ENCODE results near the gene POLR1A.
A peak's percentile ranks its signal among the peaks of the same experiment; 100 is the strongest.

POLR1A gene

GRCh38 chr2:86032861-86033595, 72.7 kb downstream of the POLR1A start:
- no peak overlapping the region for H3K4me2 ChIP-seq (ENCODE audit: low read length)

GRCh38 chr2:86031606-86032005, 74.1 kb downstream of the POLR1A start:
- no peaks in the 10 kb centered on the region for H4K20me1 ChIP-seq (ENCODE audit: insufficient read depth, low read length)
- H3K27me3 ChIP-seq (ENCODE audit: low read depth, low read length), result no peaks in the 10 kb centered on the region
- 0 out of 2 replicates have a peak, but pooled peaks cover 6% of the 10 kb centered on the region for H3K79me2 ChIP-seq (ENCODE audit: low read length)
- peaks cover 63% of the 10 kb centered on the region for H3K36me3 ChIP-seq (replicated peaks; ENCODE audit: low read depth, low read length)
- H2AFZ ChIP-seq (ENCODE audit: low read depth, low read length), result no peak overlapping the region
- no peak for TF ChIP-seq EZH2phosphoT487 (IDR thresholded peaks at IDR 0.05; ENCODE audit: low read depth)
- no peak for TF ChIP-seq CTCF (IDR thresholded peaks at IDR 0.05; ENCODE audit: low read depth, low read length)
- H3K27ac ChIP-seq (ENCODE audit: low read length), result no peak overlapping the region
- H3K4me2 ChIP-seq (ENCODE audit: low read length), result no peak overlapping the region
- peaks cover 18% of the 10 kb centered on the region for H3K4me1 ChIP-seq (ENCODE audit: low read length)
- no peak overlapping the region for H3K4me3 ChIP-seq (ENCODE audit: low read length)
- H3K9me3 ChIP-seq (ENCODE audit: insufficient read depth, low read length), result no peaks in the 10 kb centered on the region
- no peak overlapping the region for H3K9ac ChIP-seq (ENCODE audit: low read length)

More at GRCh38 chr2:86032861-86033595, 72.7 kb downstream of the POLR1A start:
- TF ChIP-seq EZH2phosphoT487 (IDR thresholded peaks at IDR 0.05; ENCODE audit: low read depth), result no peak
- no peak for TF ChIP-seq CTCF (IDR thresholded peaks at IDR 0.05; ENCODE audit: low read depth, low read length)
- Histone ChIP-seq H3K36me3 (replicated peaks; ENCODE audit: low read depth, low read length) (peaks cover 61% of the 10 kb centered on the region), H3K9ac (ENCODE audit: low read length) (no peak overlapping the region), H2AFZ (ENCODE audit: low read depth, low read length) (no peak overlapping the region), H3K27me3 (ENCODE audit: low read depth, low read length) (no peaks in the 10 kb centered on the region), H3K9me3 (ENCODE audit: insufficient read depth, low read length) (no peaks in the 10 kb centered on the region), H3K27ac (ENCODE audit: low read length) (0 out of 2 replicates have a peak overlapping the region, but pooled peaks have one; percentile 3), H3K4me1 (ENCODE audit: low read length) (peaks cover 32% of the 10 kb centered on the region), H4K20me1 (ENCODE audit: insufficient read depth, low read length) (no peaks in the 10 kb centered on the region), H3K79me2 (ENCODE audit: low read length) (peaks cover 12% of the 10 kb centered on the region; the same call in 1 of the 2 replicates), H3K4me3 (ENCODE audit: low read length) (no peak overlapping the region)

GRCh38 chr2:86031151-86031550, 74.5 kb downstream of the POLR1A start:
- peaks cover 13% of the 10 kb centered on the region for H3K4me1 ChIP-seq (ENCODE audit: low read length)
- 0 out of 2 replicates have a peak, but pooled peaks cover 6% of the 10 kb centered on the region for H3K79me2 ChIP-seq (ENCODE audit: low read length)
- H2AFZ ChIP-seq (ENCODE audit: low read depth, low read length), result no peak overlapping the region
- no peaks in the 10 kb centered on the region for H3K27me3 ChIP-seq (ENCODE audit: low read depth, low read length)
- H3K27ac ChIP-seq (ENCODE audit: low read length), result no peak overlapping the region
- H3K4me2 ChIP-seq (ENCODE audit: low read length), result no peak overlapping the region
- peaks cover 66% of the 10 kb centered on the region for H3K36me3 ChIP-seq (replicated peaks; ENCODE audit: low read depth, low read length)
- no peak overlapping the region for H3K4me3 ChIP-seq (ENCODE audit: low read length)
- TF ChIP-seq EZH2phosphoT487 (IDR thresholded peaks at IDR 0.05; ENCODE audit: low read depth), result no peak
- TF ChIP-seq CTCF (IDR thresholded peaks at IDR 0.05; ENCODE audit: low read depth, low read length), result no peak
- H3K9ac ChIP-seq (ENCODE audit: low read length), result no peak overlapping the region
- no peaks in the 10 kb centered on the region for H3K9me3 ChIP-seq (ENCODE audit: insufficient read depth, low read length)
- H4K20me1 ChIP-seq (ENCODE audit: insufficient read depth, low read length), result no peaks in the 10 kb centered on the region

GRCh38 chr2:86029873-86030272, 75.8 kb downstream of the POLR1A start:
- Histone ChIP-seq H3K36me3 (replicated peaks; ENCODE audit: low read depth, low read length) (peaks cover 69% of the 10 kb centered on the region), H3K4me2 (ENCODE audit: low read length) (no peak overlapping the region), H3K9me3 (ENCODE audit: insufficient read depth, low read length) (no peaks in the 10 kb centered on the region), H3K4me3 (ENCODE audit: low read length) (no peak overlapping the region), H3K27me3 (ENCODE audit: low read depth, low read length) (no peaks in the 10 kb centered on the region), H3K79me2 (ENCODE audit: low read length) (no peaks in the 10 kb centered on the region), H2AFZ (ENCODE audit: low read depth, low read length) (no peak overlapping the region), H3K4me1 (ENCODE audit: low read length) (peaks cover under 1% of the 10 kb centered on the region; the same call in 1 of the 2 replicates), H3K9ac (ENCODE audit: low read length) (no peak overlapping the region), H4K20me1 (ENCODE audit: insufficient read depth, low read length) (no peaks in the 10 kb centered on the region), H3K27ac (ENCODE audit: low read length) (no peak overlapping the region)
- TF ChIP-seq EZH2phosphoT487 (IDR thresholded peaks at IDR 0.05; ENCODE audit: low read depth) (no peak), CTCF (IDR thresholded peaks at IDR 0.05; ENCODE audit: low read depth, low read length) (no peak)
